ENCODE measurements around the gene IGFBP1.

The IGFBP1 gene

DNA sequence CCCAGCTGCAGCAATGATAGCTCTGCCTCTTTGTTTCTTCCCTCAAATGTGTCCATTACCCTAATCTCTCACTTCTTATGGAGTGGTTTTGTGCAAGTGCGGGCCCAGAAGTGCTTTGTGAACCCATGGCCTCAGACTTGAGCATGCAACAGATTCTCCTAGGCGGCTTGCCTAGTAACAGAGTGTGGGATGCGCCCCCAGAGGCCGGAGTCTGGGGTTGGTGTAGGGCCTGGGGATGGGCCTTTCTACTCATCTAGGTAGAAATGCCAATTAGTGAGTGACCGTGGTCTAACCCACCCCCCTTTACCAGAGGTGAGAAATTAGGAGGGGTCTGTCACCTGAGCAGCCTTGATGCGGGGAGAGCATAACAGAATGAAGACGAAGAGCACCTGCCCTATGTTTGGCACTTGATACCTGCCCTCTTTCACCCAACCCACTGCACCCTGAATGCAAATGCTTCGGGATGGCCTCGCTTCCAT, 7.0 kb upstream of the IGFBP1 start:
- peaks cover 18% of the 10 kb centered on the region for H3K9me3 Mint-ChIP-seq
- no peaks in the 10 kb centered on the region for H3K36me3 Mint-ChIP-seq (ENCODE audit: low read depth)
- H3K4me3 Mint-ChIP-seq, result no peak overlapping the region
- H3K4me1 Mint-ChIP-seq, result no peaks in the 10 kb centered on the region
- H3K27me3 Mint-ChIP-seq (ENCODE audit: low read depth), result peaks cover 12% of the 10 kb centered on the region
- TF ChIP-seq, protein P1, sequence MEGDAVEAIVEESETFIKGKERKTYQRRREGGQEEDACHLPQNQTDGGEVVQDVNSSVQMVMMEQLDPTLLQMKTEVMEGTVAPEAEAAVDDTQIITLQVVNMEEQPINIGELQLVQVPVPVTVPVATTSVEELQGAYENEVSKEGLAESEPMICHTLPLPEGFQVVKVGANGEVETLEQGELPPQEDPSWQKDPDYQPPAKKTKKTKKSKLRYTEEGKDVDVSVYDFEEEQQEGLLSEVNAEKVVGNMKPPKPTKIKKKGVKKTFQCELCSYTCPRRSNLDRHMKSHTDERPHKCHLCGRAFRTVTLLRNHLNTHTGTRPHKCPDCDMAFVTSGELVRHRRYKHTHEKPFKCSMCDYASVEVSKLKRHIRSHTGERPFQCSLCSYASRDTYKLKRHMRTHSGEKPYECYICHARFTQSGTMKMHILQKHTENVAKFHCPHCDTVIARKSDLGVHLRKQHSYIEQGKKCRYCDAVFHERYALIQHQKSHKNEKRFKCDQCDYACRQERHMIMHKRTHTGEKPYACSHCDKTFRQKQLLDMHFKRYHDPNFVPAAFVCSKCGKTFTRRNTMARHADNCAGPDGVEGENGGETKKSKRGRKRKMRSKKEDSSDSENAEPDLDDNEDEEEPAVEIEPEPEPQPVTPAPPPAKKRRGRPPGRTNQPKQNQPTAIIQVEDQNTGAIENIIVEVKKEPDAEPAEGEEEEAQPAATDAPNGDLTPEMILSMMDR (IDR thresholded peaks at IDR 0.05; ENCODE audit: unreplicated experiment in 3 of 3), result no peak
- no peak overlapping the region for H3K27ac Mint-ChIP-seq

DNA sequence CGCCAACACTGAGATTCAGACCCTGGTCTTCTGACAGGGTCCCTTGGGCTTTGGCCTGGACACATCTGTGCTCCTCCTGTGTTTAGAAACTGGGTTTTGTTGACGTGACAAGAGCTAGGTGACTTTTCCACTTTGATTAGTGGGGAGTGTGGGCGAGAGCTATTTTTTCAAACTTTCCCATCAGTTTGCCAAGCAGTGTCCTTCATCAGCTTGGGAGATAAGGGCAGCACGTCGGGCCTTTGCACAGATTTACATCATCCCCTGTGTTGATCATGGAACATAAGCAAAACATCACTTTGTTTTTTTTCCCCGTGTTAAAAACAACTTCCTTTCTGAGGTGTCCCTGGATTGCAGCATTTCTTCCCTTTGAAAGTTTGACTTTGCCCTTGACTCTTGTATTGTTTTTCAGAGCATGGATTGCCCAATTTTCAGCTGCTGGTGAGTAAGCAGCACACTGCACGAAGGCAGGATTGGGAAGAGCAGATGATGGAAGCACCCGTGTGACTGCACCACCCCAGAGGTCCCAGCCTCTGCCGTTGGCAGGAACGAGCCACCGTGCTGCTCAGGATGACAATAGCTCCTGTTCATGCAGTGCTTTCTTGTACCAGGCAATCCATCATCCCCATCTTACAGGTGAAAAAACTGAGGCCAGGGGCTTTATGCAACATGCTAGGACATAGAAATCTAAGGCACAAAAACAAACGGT, 6.4 kb upstream of the IGFBP1 start:
- Mint-ChIP-seq H3K9me3 (peaks cover 18% of the 10 kb centered on the region), H3K27me3 (ENCODE audit: low read depth) (peaks cover 18% of the 10 kb centered on the region), H3K4me1 (no peaks in the 10 kb centered on the region), H3K36me3 (ENCODE audit: low read depth) (no peaks in the 10 kb centered on the region), H3K4me3 (no peak overlapping the region), H3K27ac (no peak overlapping the region)
- TF ChIP-seq, protein P1 (IDR thresholded peaks at IDR 0.05; ENCODE audit: unreplicated experiment in 3 of 3), result no peak

DNA sequence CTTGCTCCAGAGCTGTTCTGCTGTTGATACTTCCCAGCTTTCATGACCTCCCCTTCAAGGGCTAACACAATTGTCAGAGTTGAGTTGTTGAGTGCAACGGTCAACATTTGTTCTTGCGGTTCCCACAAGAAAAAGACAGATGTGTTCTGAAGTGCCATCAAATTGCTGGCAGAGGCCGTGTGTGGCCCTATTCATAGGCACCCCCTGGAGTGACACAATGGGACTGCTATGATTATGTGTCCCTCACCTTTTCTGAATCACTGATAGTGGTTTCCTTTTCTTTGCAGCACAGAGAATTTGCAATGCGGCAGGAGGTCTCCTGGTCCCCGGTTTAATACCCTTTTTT, 5.8 kb upstream of the IGFBP1 start:
- no peak overlapping the region for H3K27ac Mint-ChIP-seq
- peaks cover 23% of the 10 kb centered on the region for H3K27me3 Mint-ChIP-seq (ENCODE audit: low read depth)
- H3K9me3 Mint-ChIP-seq, result peaks cover 14% of the 10 kb centered on the region
- no peak overlapping the region for H3K4me3 Mint-ChIP-seq
- TF ChIP-seq, protein P1 (IDR thresholded peaks at IDR 0.05; ENCODE audit: unreplicated experiment in 3 of 3), result no peak
- H3K36me3 Mint-ChIP-seq (ENCODE audit: low read depth), result no peaks in the 10 kb centered on the region
- no peaks in the 10 kb centered on the region for H3K4me1 Mint-ChIP-seq

DNA sequence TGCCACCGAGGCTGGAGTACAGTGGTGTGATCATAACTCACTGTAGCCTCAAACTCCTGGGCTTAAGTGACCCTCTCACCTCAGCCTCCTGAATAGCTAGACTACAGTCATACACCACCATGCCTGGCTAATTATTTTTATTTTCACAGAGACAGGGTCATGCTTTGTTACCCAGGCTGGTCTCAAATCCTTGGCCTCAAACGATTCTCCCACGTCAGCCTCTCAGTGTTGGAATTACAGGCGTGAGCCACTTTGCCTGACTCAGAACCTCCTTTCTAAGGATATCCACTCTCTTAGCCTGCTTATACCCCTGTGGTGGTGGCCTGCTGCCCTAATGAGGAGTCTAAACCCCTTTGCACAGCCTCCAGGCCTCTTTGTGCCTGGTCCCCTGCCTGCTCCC, 4.2 kb upstream of the IGFBP1 start:
- H3K27me3 Mint-ChIP-seq (ENCODE audit: low read depth), result peaks cover 38% of the 10 kb centered on the region
- H3K9me3 Mint-ChIP-seq, result peaks cover 3% of the 10 kb centered on the region
- TF ChIP-seq, protein P1 (IDR thresholded peaks at IDR 0.05; ENCODE audit: unreplicated experiment in 3 of 3), result no peak
- H3K4me3 Mint-ChIP-seq, result no peak overlapping the region
- no peaks in the 10 kb centered on the region for H3K4me1 Mint-ChIP-seq
- H3K27ac Mint-ChIP-seq, result no peak overlapping the region
- H3K36me3 Mint-ChIP-seq (ENCODE audit: low read depth), result no peaks in the 10 kb centered on the region

DNA sequence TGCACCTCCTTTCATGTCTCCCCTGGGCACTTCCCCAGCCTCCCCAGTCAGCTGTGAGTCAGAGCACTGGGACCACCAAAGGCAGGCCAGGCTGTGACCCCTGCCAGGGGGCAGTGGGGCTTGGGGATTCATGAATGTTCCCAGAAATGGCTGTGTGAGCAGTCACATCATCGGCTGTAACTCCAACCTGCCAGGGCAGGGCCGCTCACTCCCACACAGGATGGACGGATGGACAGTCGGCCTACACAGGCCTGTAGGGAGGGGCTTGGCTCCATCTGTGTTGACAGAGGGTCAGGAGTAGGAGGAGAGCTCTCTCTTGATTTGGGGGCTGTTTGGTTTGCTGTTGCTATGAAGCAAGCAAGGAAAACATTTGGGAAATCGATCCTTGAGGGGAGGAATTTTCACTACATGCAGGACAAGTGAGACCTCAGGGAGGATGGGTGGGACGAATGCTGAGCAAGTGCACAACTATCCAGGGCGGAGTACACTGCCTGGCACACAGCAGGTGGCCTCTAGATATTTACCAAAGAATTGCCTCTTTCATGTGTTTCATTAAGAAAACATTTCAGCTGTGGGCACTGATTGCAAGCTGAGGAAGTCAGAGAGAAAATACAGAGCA, 2.9 kb upstream of the IGFBP1 start:
- TF ChIP-seq, protein P1 (IDR thresholded peaks at IDR 0.05; ENCODE audit: unreplicated experiment in 3 of 3), result no peak
- H3K4me3 Mint-ChIP-seq, result peak overlapping the region in 1 of 3 experiments; percentile 1
- H3K36me3 Mint-ChIP-seq (ENCODE audit: low read depth), result no peaks in the 10 kb centered on the region
- H3K9me3 Mint-ChIP-seq, result no peaks in the 10 kb centered on the region
- no peaks in the 10 kb centered on the region for H3K4me1 Mint-ChIP-seq
- H3K27ac Mint-ChIP-seq, result no peak overlapping the region
- peaks cover 45% of the 10 kb centered on the region for H3K27me3 Mint-ChIP-seq (ENCODE audit: low read depth)
